T follicular helper cell (primary cell): ENCODE results near the gene MYH9.
A peak's percentile ranks its signal among the peaks of the same experiment; 100 is the strongest.

Experiments
- DNase-seq: peaks from one replicate; pipeline ENCODE4 v3.0.0-alpha.2; 2020; ENCODE audit warnings: low read depth

MYH9 gene

GRCh38 chr22:36245805-36246356 lies 141.9 kb downstream of the MYH9 start:
- no peak for DNase-seq

- DNase-seq, result no peak
Measured at GRCh38 chr22:36244522-36245391, 143.0 kb downstream of the MYH9 start.

- no peak for DNase-seq
Measured at GRCh38 chr22:36243986-36244385, 143.8 kb downstream of the MYH9 start.

DNA sequence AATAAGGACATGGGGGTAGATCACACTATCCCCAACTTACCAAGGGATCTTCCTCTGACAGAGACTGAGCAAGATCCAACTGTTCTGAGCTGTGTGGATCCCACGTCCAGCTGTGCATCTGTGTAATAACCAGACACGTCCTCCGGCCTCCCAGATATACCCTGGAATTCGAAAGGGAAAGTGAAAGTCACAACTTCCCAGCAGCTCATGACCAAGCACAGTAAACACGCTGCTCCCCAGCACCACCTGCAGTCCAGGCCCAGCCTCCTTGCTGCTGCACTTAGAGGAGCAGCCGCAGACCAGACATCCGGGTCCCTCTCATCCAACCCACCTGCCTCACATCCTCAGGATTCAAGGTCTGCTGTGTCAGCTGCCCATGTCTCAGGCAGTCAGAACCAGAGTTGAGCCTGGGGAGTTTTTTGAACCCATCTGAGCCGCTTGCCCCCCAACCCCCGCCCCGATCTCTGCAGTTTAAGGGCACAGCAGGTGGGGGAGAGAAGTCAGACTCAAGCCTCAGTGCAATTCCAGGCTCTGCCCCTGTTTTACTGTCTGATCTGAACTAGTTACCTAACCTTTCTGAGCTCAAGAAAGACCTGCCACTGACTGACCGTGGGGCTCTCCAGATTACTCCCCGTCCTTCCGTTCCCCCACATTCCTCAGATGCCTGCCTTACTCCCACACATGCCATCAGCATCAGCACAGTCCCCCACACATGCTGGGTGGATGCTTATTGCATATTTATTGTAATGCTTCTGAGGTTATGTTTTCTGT lies 148.2 kb downstream of the MYH9 start, which contains the start of gene APOL2:
APOL2 (minus strand) TSS at position 127 of the 771 bp plus-strand sequence. CDS start 6,365 bp downstream, outside the sequence.
- peak; percentile 80 for DNase-seq

DNA sequence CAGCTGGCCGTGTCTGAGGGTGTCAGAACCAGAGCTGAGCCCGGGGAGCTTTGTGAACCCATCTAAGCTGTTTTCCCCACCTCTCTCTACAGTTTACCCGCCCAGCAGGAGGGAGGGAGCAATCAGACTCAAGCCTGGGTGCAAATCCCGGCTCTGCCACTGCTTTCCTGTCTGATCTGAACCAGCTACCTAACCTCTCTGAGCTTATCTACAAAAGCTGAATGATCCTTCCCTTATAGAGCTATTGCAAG lies 148.7 kb downstream of the MYH9 start:
- DNase-seq, result no peak

- DNase-seq, result no peak
Measured at GRCh38 chr22:36238373-36239149, 149.2 kb downstream of the MYH9 start.

- DNase-seq, result no peak
Measured at GRCh38 chr22:36237462-36238372, 150.1 kb downstream of the MYH9 start.

GRCh38 chr22:36236388-36237319 lies 151.1 kb downstream of the MYH9 start:
- no peak for DNase-seq

- DNase-seq, result no peak
Measured at GRCh38 chr22:36235585-36235984, 152.2 kb downstream of the MYH9 start.

GRCh38 chr22:36234919-36235318 lies 152.8 kb downstream of the MYH9 start:
- DNase-seq, result no peak

DNA sequence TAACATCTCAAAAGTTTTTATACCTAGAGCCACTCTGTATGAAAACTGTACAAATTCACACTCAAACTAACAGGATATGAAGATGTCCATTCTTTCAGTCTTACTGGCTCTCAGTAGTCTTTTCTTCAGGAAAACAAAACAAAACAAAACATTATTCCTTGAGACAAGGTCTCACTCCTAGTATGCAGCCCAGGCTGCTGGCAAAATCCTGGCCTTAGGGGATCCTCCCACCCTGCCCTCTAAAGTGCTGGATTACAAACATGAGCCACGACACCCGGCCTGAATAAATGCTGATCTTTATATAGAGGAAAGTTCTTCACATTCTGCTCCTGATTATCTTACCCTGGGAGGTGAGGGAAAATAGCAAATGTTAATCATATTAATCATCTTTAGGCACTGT lies 153.6 kb downstream of the MYH9 start:
- no peak for DNase-seq

DNA sequence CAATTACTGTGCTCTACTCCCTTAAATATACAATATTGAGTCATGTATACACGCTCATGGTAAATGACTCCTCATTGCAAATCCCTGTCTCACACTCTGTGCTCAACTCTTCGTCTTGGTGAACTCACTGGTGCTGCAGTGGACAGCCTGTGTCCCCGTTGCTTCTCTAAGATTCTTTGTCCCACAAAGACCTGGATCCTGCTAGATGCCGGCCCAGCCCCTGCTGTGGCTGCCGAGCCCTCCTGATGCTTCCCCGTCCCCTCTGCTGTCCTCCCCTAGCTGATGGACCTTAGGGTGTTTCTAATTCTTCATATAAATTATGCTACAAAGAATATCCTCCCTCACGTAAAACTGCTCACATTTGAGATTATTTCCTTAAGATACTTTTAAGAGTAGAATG lies 154.0 kb downstream of the MYH9 start:
- no peak for DNase-seq

DNA sequence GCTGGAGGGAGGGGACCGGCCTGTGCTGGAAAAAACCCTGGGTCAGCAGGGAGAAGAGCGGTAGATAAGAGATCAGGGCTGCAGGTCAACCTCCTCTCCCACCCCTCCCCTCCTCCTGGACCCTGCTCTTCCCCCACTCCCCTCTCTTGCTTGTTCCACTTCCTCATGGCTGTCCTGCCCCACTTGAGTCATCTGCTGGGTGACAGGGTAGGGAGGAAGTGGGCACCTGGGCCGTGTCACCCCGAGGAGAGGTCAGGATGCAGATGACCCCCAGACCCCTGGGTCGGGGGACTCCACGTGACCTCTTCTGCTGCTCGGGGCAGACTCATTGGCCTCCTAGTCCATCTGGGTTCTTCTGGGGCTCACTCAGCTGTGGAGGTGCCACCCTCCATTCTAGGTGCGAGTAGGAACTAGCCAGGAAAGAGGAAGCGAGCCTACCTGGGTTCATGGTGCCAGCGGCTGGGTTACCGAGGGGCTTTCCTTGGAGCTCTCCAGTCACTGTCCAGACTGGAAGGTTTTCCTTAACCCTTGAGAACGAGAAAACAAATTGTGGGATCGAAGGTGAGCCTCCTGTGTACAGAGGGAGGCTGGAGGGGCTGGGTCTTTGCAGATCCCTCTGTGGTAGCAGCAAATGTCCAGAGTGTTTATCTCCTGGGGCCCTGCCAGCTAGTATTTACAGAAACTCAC lies 154.9 kb downstream of the MYH9 start:
- DNase-seq, result no peak
